Keratinocyte (primary cell): Measurements from ENCODE around the gene PARL. TPM values are rescaled to one million over a fixed set of nuclear protein-coding genes. Genes with fewer than 3 reads are reported as not detected.

Source experiments
- DNase-seq: peaks from one replicate; pipeline ENCODE4 v3.0.0-alpha.2; 2011; ENCODE audit warnings: low read depth, missing footprints, low spot score
- FAIRE-seq: peaks from 2 replicates; lab custom pipeline; 2011; peaks lifted over from hg19 to GRCh38; lab: Jason Lieb, UNC
- H2AFZ ChIP-seq: 2 replicates; pipeline ENCODE4 v1.6.0; 2012; ENCODE audit warnings: low read length, control low read depth, inconsistent platforms; ENCODE audit not compliant: control insufficient read depth
- H3K27ac ChIP-seq: 2 replicates; pipeline ENCODE4 v1.5.1; 2011; ENCODE audit warnings: low read length; ENCODE audit not compliant: control insufficient read depth, insufficient read depth
- H3K27me3 ChIP-seq: 3 replicates; pipeline ENCODE4 v1.6.0; 2011; ENCODE audit warnings: low read length; ENCODE audit not compliant: control insufficient read depth, insufficient read depth; ENCODE audit errors: extremely low read depth
- H3K36me3 ChIP-seq, 2 experiments: 2 replicates in 1 of 2; 3 replicates in 1 of 2; pipeline ENCODE4 v1.5.1; 2011; ENCODE audit warnings: low read length in 2 of 2, mild to moderate bottlenecking in 1 of 2; ENCODE audit not compliant: control insufficient read depth in 2 of 2, insufficient read depth in 2 of 2; ENCODE audit errors: extremely low read depth in 1 of 2
- H3K4me1 ChIP-seq: 3 replicates; pipeline ENCODE4 v1.5.1; 2011; ENCODE audit warnings: low read length; ENCODE audit not compliant: control insufficient read depth, insufficient read depth; ENCODE audit errors: extremely low read depth
- H3K4me2 ChIP-seq: 3 replicates; pipeline ENCODE4 v1.6.0; 2011; ENCODE audit warnings: low read depth, low read length; ENCODE audit not compliant: control insufficient read depth, insufficient read depth; ENCODE audit errors: extremely low read depth
- H3K4me3 ChIP-seq, 3 experiments: fragments of 200-600 bp in 1 of 3; sonication (generic) in 1 of 3; 2 replicates in 2 of 3; 3 replicates in 1 of 3; pipeline ENCODE4 v1.5.1; 2011 to 2016; ENCODE audit warnings: low read length in 3 of 3, mild to moderate bottlenecking in 3 of 3, control low read depth in 2 of 3, inconsistent platforms in 1 of 3, low read depth in 1 of 3, mixed read lengths in 1 of 3, mixed run types in 1 of 3, moderate library complexity in 1 of 3; ENCODE audit not compliant: control insufficient read depth in 2 of 3, insufficient read depth in 2 of 3; ENCODE audit errors: extremely low read depth in 1 of 3
- H3K79me2 ChIP-seq: 2 replicates; pipeline ENCODE4 v1.6.0; 2012; ENCODE audit warnings: low read length; ENCODE audit not compliant: control insufficient read depth, insufficient read depth
- H3K9ac ChIP-seq: 3 replicates; pipeline ENCODE4 v1.6.0; 2011; ENCODE audit warnings: low read length; ENCODE audit not compliant: control insufficient read depth, insufficient read depth; ENCODE audit errors: extremely low read depth
- H3K9me1 ChIP-seq: 3 replicates; pipeline ENCODE4 v1.6.0; 2011; ENCODE audit warnings: low read length; ENCODE audit not compliant: control insufficient read depth, insufficient read depth; ENCODE audit errors: extremely low read depth
- H3K9me3 ChIP-seq: 2 replicates; pipeline ENCODE4 v1.5.1; 2012; ENCODE audit warnings: low read depth, low read length; ENCODE audit not compliant: control insufficient read depth
- H4K20me1 ChIP-seq: 3 replicates; pipeline ENCODE4 v1.6.0; 2011; ENCODE audit warnings: low read length; ENCODE audit not compliant: control insufficient read depth, insufficient read depth; ENCODE audit errors: extremely low read depth
- EZH2 ChIP-seq: IDR thresholded peaks from one replicate; pipeline ENCODE4 v1.6.1; 2012; ENCODE audit warnings: inconsistent platforms, mild to moderate bottlenecking, low read length, moderate library complexity
- dilution Hi-C: fragments of 300-500 bp; cut with MboI; formaldehyde crosslinking; loops from one replicate; pipeline ENCODE4 v1.7.0; 2020; ENCODE audit warnings: low sequenced_read_pairs; ENCODE audit not compliant: extremely low pct_ligation_motif_present
- polyA minus RNA-seq, 3 experiments: library from RNA; depleted of rRNA, polyadenylated mRNA; stranded (reverse); fragments of >200 nt; gene quantifications; 1 replicate in 1 of 3; 2 replicates in 1 of 3; 3 replicates in 1 of 3; pipeline ENCODE4 v1.2.3, GENCODE V29; 2011
- polyA plus RNA-seq, 5 experiments: library from polyadenylated mRNA; depleted of rRNA in 3 of 5; stranded (reverse) in 3 of 5; stranded (forward) in 1 of 5; unstranded in 1 of 5; fragments of >200 nt; gene quantifications; 1 replicate in 1 of 5; 2 replicates in 3 of 5; 3 replicates in 1 of 5; pipeline versions ENCODE4 v1.2.1 to v1.2.3, GENCODE V29; 2011 to 2012; ENCODE audit warnings: missing spikeins in 2 of 5, low read depth in 1 of 5, low replicate concordance in 1 of 5
- TF ChIP-seq, protein P1 (sequence below), 3 experiments: IDR thresholded peaks in 1 of 3; conservative IDR thresholded peaks in 1 of 3; optimal IDR thresholded peaks in 1 of 3; 2 replicates in 2 of 3; 3 replicates in 1 of 3; pipeline versions ENCODE3 to v1.5.1; 2011; ENCODE audit warnings: low read length in 3 of 3, mild to moderate bottlenecking in 3 of 3, moderate library complexity in 2 of 3, control low read depth in 1 of 3, inconsistent platforms in 1 of 3; ENCODE audit not compliant: insufficient read depth in 2 of 3; ENCODE audit errors: extremely low read depth in 1 of 3

Gene PARL, protein sequence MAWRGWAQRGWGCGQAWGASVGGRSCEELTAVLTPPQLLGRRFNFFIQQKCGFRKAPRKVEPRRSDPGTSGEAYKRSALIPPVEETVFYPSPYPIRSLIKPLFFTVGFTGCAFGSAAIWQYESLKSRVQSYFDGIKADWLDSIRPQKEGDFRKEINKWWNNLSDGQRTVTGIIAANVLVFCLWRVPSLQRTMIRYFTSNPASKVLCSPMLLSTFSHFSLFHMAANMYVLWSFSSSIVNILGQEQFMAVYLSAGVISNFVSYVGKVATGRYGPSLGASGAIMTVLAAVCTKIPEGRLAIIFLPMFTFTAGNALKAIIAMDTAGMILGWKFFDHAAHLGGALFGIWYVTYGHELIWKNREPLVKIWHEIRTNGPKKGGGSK
- polyA plus RNA-seq = 52.2 to 68.9 TPM (median 61.4 TPM) in 3 replicates
- polyA plus RNA-seq (2011; ENCODE audit: low read depth) = 10.4 TPM
- polyA plus RNA-seq (2011; cell fraction: cytosol; rRNA removed) = 59.9 and 77.9 TPM in 2 replicates
- 34.5 and 41.7 TPM in 2 replicates for polyA plus RNA-seq (2011; cell fraction: nucleus; rRNA removed)
- 39.9 and 58.6 TPM in 2 replicates for polyA plus RNA-seq (2012; ENCODE audit: low replicate concordance)
- polyA minus RNA-seq = 8.9 to 36.7 TPM (median 22.0 TPM) in 3 replicates
- 30.3 TPM for polyA minus RNA-seq (2011; cell fraction: cytosol; rRNA and poly(A)+ RNA removed)
- polyA minus RNA-seq (2011; cell fraction: nucleus; rRNA and poly(A)+ RNA removed) = 7.2 and 18.0 TPM in 2 replicates

DNA sequence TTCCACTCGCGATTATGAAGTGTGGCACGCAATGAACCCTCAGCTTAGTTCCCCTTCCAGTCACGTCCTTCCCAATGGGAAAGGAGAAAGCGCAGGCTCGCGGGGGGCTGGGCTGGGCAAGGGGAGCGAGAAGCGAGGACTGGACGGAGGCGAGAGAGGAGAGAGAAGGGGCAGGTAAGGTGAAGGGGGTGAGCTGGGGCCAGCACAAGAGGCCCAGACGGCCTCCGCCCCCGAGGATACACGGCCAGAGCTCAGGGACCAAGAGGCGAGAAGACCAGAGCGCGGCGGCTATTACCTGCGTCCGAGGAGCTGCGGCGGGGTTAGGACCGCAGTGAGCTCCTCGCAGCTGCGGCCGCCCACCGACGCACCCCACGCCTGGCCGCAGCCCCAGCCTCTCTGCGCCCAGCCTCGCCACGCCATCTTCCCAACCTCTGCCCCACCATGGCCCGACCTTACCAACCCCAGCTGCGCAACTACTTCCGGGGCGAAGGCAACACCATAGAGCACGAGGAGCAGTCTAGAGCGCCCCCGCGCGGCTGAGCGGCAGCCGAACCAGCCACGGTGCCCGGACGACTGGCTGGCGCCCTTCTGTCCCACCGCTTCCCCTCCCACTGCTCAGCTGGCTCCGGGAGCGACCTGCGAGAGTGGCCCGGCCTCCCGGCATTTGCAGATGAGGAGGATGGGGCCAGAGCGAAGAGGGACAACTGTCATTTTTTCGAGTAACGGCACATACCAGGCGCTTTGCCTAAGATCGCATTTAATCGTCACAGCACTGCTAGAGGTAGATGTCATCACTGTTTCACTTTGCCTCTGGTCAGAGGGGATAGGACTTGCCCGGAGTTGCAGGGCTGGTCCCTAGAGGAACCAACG, at the start of gene PARL:
TSS of gene PARL (minus strand) at position 454 of the 870 bp plus-strand sequence. CDS start at position 420, 34 bp downstream.
- Histone ChIP-seq H3K9me3 (no peaks in the 10 kb centered on the region), H3K4me1 (peaks cover 12% of the 10 kb centered on the region), H3K4me3 (peak within 1 kb of the TSS; percentile 77 to 90 (median 85)), H3K4me2 (peak within 1 kb of the TSS; percentile 88), H3K27ac (peak within 1 kb of the TSS; percentile 73), H3K36me3 (no peaks in the 10 kb centered on the region), H3K9ac (peak within 1 kb of the TSS; percentile 85), H3K79me2 (peaks cover 46% of the 10 kb centered on the region), H3K27me3 (no peaks in the 10 kb centered on the region), H3K9me1 (no peaks in the 10 kb centered on the region), H2AFZ (peak within 1 kb of the TSS; percentile 100), H4K20me1 (no peaks in the 10 kb centered on the region)
- DNase-seq = peak; percentile 55
- TF ChIP-seq, protein P1, sequence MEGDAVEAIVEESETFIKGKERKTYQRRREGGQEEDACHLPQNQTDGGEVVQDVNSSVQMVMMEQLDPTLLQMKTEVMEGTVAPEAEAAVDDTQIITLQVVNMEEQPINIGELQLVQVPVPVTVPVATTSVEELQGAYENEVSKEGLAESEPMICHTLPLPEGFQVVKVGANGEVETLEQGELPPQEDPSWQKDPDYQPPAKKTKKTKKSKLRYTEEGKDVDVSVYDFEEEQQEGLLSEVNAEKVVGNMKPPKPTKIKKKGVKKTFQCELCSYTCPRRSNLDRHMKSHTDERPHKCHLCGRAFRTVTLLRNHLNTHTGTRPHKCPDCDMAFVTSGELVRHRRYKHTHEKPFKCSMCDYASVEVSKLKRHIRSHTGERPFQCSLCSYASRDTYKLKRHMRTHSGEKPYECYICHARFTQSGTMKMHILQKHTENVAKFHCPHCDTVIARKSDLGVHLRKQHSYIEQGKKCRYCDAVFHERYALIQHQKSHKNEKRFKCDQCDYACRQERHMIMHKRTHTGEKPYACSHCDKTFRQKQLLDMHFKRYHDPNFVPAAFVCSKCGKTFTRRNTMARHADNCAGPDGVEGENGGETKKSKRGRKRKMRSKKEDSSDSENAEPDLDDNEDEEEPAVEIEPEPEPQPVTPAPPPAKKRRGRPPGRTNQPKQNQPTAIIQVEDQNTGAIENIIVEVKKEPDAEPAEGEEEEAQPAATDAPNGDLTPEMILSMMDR (optimal IDR thresholded peaks at IDR 0.05 in 1 of 3, IDR thresholded peaks at IDR 0.05 in 1 of 3, conservative IDR thresholded peaks at IDR 0.05 in 1 of 3; ENCODE audit: extremely low read depth in 1 of 3, insufficient read depth in 2 of 3, low read length in 3 of 3) = peak; percentile 83 to 99 (median 99)
- TF ChIP-seq EZH2 = no peak
- dilution Hi-C loops = no loop called here
- no peak for FAIRE-seq

DNA sequence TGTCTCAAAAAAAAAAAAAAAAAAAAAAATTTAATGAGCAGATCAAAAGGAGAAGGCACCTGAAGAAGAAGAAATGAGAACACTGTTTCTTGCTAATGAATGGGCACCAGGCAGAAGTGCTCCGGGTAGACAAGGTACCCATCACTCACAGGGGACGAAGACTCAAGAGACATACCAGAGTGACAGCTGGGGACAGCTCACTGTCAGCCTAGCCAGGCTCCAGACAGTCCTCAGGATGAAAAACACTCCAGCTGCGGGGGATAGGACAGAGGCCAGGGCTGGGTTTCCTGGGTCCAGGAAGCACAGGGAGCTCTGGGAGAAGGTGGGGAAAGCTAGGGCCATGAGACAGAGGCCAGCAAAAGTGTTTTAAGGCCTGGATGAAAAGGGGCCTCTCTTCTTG, 48.5 kb upstream of the PARL start:
- Histone ChIP-seq H2AFZ (no peak overlapping the region), H3K9me3 (no peaks in the 10 kb centered on the region), H4K20me1 (no peaks in the 10 kb centered on the region), H3K79me2 (no peaks in the 10 kb centered on the region), H3K4me3 (no peak overlapping the region), H3K27ac (no peak overlapping the region), H3K9ac (no peak overlapping the region), H3K27me3 (no peaks in the 10 kb centered on the region), H3K4me2 (no peak overlapping the region), H3K36me3 (peaks cover 8 to 19% of the 10 kb centered on the region in 2 experiments), H3K4me1 (no peaks in the 10 kb centered on the region), H3K9me1 (no peaks in the 10 kb centered on the region)
- FAIRE-seq (no peak), DNase-seq (no peak)
- dilution Hi-C loops = no loop called here
- TF ChIP-seq, protein P1 (optimal IDR thresholded peaks at IDR 0.05 in 1 of 3, IDR thresholded peaks at IDR 0.05 in 1 of 3, conservative IDR thresholded peaks at IDR 0.05 in 1 of 3; ENCODE audit: extremely low read depth in 1 of 3, insufficient read depth in 2 of 3, low read length in 3 of 3) = no peak
- TF ChIP-seq EZH2 = no peak
